ENCODE measurements around the gene ASPSCR1. TPM values are rescaled to one million over a fixed set of nuclear protein-coding genes. Genes with fewer than 3 reads are reported as not detected.
"Not testable (repeated sequence)": the region's sequence is repeated elsewhere in the genome, so short reads cannot be mapped to it uniquely, and the experiment has no call there.

ASPSCR1 gene
- total and polyA plus RNA-seq, 4 donors, result 15.0 to 108 (median 30.4) TPM

DNA sequence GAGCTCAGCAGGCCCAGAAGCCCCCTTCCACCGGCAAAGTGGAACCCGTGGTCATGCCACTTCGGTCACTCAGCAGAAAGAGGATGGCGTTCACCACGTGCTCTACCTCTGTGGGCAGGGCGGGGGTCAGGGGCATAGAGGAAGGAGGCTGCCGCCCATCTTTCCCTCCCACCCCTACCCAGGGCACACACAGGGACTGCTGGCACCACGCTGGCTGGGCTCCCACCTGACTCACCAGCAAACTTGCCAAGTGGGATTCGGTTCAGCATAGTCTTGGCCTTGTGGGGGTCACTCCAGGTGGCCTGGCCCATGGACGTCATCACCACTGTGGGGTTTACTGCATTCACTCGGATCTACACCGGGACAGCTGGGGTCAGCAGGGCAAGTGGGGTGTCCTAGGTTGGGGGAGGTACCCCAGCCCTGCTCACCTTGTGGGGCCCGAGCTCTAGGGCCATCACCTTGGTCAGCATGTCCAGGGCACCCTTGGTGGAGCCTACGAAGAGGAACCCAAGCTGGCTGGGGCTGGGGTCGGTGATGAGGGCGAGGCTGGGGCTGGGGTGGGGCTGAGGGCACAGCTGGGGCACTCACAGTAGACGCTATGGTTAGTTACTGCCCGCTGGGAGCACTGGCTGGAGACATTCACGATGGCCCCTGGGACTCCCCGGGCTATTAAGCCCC lies 58.7 kb downstream of the ASPSCR1 start:
- Histone ChIP-seq H3K4me3 (ENCODE audit: low read length in 2 of 2) (no peak overlapping the region), H3K4me1 (ENCODE audit: control insufficient read depth in 1 of 2, insufficient read depth in 2 of 2, low read length in 2 of 2) (no peaks in the 10 kb centered on the region), H3K36me3 (ENCODE audit: control insufficient read depth in 1 of 2, insufficient read depth in 2 of 2, low read length in 1 of 2) (no peaks in the 10 kb centered on the region), H3K9me3 (ENCODE audit: control insufficient read depth, low read length) (no peaks in the 10 kb centered on the region), H3K27ac (ENCODE audit: low read depth in 1 of 2, low read length in 2 of 2) (no peak overlapping the region), H3K27me3 (ENCODE audit: control insufficient read depth in 1 of 2, insufficient read depth in 2 of 2, low read length in 1 of 2) (no peaks in the 10 kb centered on the region)
- intact Hi-C loops (cut with DNase I), result loop anchor here (5.0 to 10.0 kb wide), 2 partner anchors 61 to 289 kb away; partner anchors contain the start of gene FASN (in 1 of the 2)
- DNase-seq (no peak), ATAC-seq (ENCODE audit: low FRiP score) (no peak)
- WGBS, 2 donors, result 84% methylated on average over 20 of the region's 20 CpGs

DNA sequence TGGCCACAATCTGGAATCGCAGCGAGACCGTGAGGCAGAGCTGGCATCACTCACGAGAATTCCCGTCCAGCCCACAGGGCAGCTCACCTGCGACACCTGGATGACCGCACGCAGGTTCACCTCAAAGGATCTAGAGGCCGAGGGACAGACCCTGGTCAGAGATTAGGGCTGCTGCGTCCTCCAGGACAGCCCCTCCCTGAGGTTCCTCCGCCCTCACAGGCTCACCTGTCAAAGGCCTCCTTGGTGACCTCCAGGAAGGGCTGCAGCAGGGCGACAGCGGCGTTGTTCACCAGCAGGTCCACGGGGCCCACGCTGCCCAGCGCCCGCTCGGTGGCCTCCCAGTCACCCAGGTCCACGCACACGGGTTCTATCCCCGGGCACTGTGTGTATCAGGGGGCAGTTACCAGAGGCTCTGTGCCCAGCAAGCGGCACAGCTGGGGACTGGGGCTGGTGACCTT lies 59.2 kb downstream of the ASPSCR1 start:
- ATAC-seq (ENCODE audit: low FRiP score), result peak; percentile 0

DNA sequence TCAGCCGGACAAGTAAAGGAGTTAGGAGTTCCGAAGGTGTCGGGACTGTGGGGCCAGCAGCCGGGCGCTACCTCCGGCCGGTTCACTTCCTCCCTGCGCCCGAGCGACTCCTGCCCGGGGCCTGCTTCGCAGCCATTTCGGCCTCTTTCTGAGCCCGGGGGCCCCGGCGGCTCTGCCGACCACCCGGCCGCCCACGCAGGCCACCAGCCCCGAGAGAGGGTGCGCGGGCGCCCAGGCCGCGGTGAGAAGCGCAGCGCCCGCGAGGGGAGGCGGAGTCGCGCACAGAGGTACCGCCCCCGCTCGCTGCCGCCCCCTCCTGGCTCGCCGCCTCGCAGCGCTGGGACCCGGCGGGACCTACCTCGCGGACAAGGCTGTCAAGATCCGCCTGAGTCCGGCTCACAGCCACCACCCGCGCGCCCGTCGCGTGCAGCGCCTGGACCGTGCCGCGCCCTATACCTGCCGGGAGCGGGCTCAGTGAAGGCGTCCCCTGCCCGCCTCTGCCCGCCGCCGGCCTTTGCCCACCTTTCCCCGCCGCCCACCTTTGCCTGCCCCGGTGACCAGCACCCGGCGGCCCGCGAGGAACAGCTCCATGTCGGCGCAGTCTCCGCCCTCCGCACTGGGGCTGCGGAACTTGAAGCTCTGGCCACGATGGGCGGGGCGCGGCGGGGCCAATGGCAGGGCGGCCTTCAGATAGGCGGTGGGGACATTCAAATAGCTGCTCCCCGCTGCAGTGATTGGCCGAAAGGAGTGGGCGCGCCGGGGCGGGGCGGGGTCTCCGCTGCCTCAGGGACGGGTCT lies 59.9 kb downstream of the ASPSCR1 start, which contains the start of gene DCXR:
Gene DCXR (minus strand): TSS at position 606 of the 797 bp plus-strand sequence. CDS start 15 bp downstream, at position 591.
- Histone ChIP-seq H3K36me3 (ENCODE audit: control insufficient read depth in 1 of 2, insufficient read depth in 2 of 2, low read length in 1 of 2) (no peaks in the 10 kb centered on the region), H3K4me3 (ENCODE audit: low read length in 2 of 2) (peak within 1 kb of the TSS; percentile 15 to 22), H3K27ac (ENCODE audit: low read depth in 1 of 2, low read length in 2 of 2) (peak within 1 kb of the TSS; percentile 20 to 85), H3K27me3 (ENCODE audit: control insufficient read depth in 1 of 2, insufficient read depth in 2 of 2, low read length in 1 of 2) (no peaks in the 10 kb centered on the region), H3K9me3 (ENCODE audit: control insufficient read depth, low read length) (no peaks in the 10 kb centered on the region), H3K4me1 (ENCODE audit: control insufficient read depth in 1 of 2, insufficient read depth in 2 of 2, low read length in 2 of 2) (no peaks in the 10 kb centered on the region)
- intact Hi-C loops (cut with DNase I), result loop anchor here (5.0 to 10.0 kb wide), 2 partner anchors 60 to 288 kb away; partner anchors contain the start of gene FASN (in 1 of the 2)
- 0 to 1% methylated on average over 67 to 92 of the region's 92 CpGs for WGBS, 2 donors
- ATAC-seq (ENCODE audit: low FRiP score) (peak; percentile 97), DNase-seq (peak; percentile 98 to 99)

More for the DNA sequence above, 59.2 kb downstream of the ASPSCR1 start:
- Histone ChIP-seq H3K4me1 (ENCODE audit: control insufficient read depth in 1 of 2, insufficient read depth in 2 of 2, low read length in 2 of 2) (no peaks in the 10 kb centered on the region), H3K9me3 (ENCODE audit: control insufficient read depth, low read length) (no peaks in the 10 kb centered on the region), H3K36me3 (ENCODE audit: control insufficient read depth in 1 of 2, insufficient read depth in 2 of 2, low read length in 1 of 2) (no peaks in the 10 kb centered on the region), H3K27ac (ENCODE audit: low read depth in 1 of 2, low read length in 2 of 2) (peak overlapping the region; percentile 20 to 42), H3K4me3 (ENCODE audit: low read length in 2 of 2) (peak overlapping the region; percentile 15 to 22), H3K27me3 (ENCODE audit: control insufficient read depth in 1 of 2, insufficient read depth in 2 of 2, low read length in 1 of 2) (no peaks in the 10 kb centered on the region)
- DNase-seq, result no peak
- intact Hi-C loops (cut with DNase I), result loop anchor here (5.0 to 10.0 kb wide), 2 partner anchors 61 to 288 kb away; partner anchors contain the start of gene FASN (in 1 of the 2)
- WGBS, 2 donors, result 47 to 49% methylated on average over 23 of the region's 23 CpGs

GRCh38 chr17:82037889-82038195 lies 60.4 kb downstream of the ASPSCR1 start:
- intact Hi-C loops (cut with DNase I), result loop anchor here (5.0 to 10.0 kb wide), 2 partner anchors 59 to 287 kb away; partner anchors contain the start of gene FASN (in 1 of the 2)
- H3K9me3 ChIP-seq (ENCODE audit: control insufficient read depth, low read length), result no peaks in the 10 kb centered on the region

GRCh38 chr17:82038796-82039409 lies 61.5 kb downstream of the ASPSCR1 start:
- not testable (repeated sequence) for DNase-seq; H3K27ac ChIP-seq (ENCODE audit: low read depth in 1 of 2, low read length in 2 of 2); H3K4me3 ChIP-seq (ENCODE audit: low read length in 2 of 2); H3K27me3 ChIP-seq (ENCODE audit: control insufficient read depth in 1 of 2, insufficient read depth in 2 of 2, low read length in 1 of 2); H3K9me3 ChIP-seq (ENCODE audit: control insufficient read depth, low read length); ATAC-seq (ENCODE audit: low FRiP score); H3K36me3 ChIP-seq (ENCODE audit: control insufficient read depth in 1 of 2, insufficient read depth in 2 of 2, low read length in 1 of 2); H3K4me1 ChIP-seq (ENCODE audit: control insufficient read depth in 1 of 2, insufficient read depth in 2 of 2, low read length in 2 of 2)
- WGBS, 2 donors, result 91 to 92% methylated on average over 16 of the region's 16 CpGs
- intact Hi-C loops (cut with DNase I), result loop anchor here (5.0 to 10.0 kb wide), 2 partner anchors 58 to 286 kb away; partner anchors contain the start of gene FASN (in 1 of the 2)

More at GRCh38 chr17:82037889-82038195, 60.4 kb downstream of the ASPSCR1 start:
- Histone ChIP-seq H3K27me3 (ENCODE audit: control insufficient read depth in 1 of 2, insufficient read depth in 2 of 2, low read length in 1 of 2) (no peaks in the 10 kb centered on the region), H3K4me1 (ENCODE audit: control insufficient read depth in 1 of 2, insufficient read depth in 2 of 2, low read length in 2 of 2) (no peaks in the 10 kb centered on the region), H3K27ac (ENCODE audit: low read depth in 1 of 2, low read length in 2 of 2) (peak overlapping the region in 1 of 2 donors; percentile 50), H3K36me3 (ENCODE audit: control insufficient read depth in 1 of 2, insufficient read depth in 2 of 2, low read length in 1 of 2) (no peaks in the 10 kb centered on the region), H3K4me3 (ENCODE audit: low read length in 2 of 2) (peak overlapping the region; percentile 3 to 9)
- DNase-seq, result no peak
- no peak for ATAC-seq (ENCODE audit: low FRiP score)
- 6% methylated on average over 10 of the region's 10 CpGs for WGBS, 2 donors

- Histone ChIP-seq H3K4me3 (ENCODE audit: low read length in 2 of 2) (no peak overlapping the region), H3K36me3 (ENCODE audit: control insufficient read depth in 1 of 2, insufficient read depth in 2 of 2, low read length in 1 of 2) (no peaks in the 10 kb centered on the region), H3K9me3 (ENCODE audit: control insufficient read depth, low read length) (no peaks in the 10 kb centered on the region), H3K27ac (ENCODE audit: low read depth in 1 of 2, low read length in 2 of 2) (no peak overlapping the region), H3K4me1 (ENCODE audit: control insufficient read depth in 1 of 2, insufficient read depth in 2 of 2, low read length in 2 of 2) (no peaks in the 10 kb centered on the region), H3K27me3 (ENCODE audit: control insufficient read depth in 1 of 2, insufficient read depth in 2 of 2, low read length in 1 of 2) (no peaks in the 10 kb centered on the region)
- intact Hi-C loops (cut with DNase I), result loop anchor here (5.0 to 10.0 kb wide), 2 partner anchors 58 to 285 kb away; partner anchors contain the start of gene FASN (in 1 of the 2)
- 91 to 95% methylated on average over 8 of the region's 8 CpGs for WGBS, 2 donors
- DNase-seq, result no peak
- no peak for ATAC-seq (ENCODE audit: low FRiP score)
These were observed 62.4 kb downstream of the ASPSCR1 start for GRCh38 chr17:82039695-82040299.

DNA sequence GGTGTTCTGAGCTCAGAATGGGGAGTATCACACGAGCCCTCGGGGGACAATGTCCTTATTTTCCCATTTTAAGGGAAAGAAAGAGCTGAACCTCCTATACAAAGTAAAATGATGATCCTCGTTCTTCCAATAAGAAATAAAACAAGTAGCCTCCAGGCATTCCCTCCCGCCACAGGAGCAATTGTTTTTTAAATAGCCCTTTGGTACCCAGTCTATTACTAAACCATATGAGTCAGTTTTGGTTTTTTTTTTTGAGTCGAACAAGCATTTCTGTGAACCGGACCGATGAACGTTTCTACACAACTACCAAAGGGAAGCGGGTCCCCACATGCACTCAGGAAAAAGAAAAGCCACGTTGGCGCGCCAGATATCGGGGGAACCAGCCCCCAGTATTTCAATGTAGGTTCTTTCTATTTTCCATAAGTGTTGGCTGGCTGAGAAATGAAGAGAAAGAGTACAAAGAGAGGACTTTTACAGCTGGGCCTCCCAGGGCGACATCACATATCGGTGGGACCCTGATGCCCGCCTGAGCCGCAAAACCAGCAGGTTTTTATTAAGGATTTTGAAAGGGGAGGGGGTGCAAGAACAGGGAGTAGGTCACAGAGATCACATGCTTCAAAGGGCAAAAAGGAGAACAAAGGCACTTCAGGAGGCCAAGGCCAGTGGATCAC lies 63.9 kb downstream of the ASPSCR1 start:
- no peaks in the 10 kb centered on the region for H3K4me1 ChIP-seq (ENCODE audit: control insufficient read depth in 1 of 2, insufficient read depth in 2 of 2, low read length in 2 of 2)
- no peaks in the 10 kb centered on the region for H3K27me3 ChIP-seq (ENCODE audit: control insufficient read depth in 1 of 2, insufficient read depth in 2 of 2, low read length in 1 of 2)
- H3K36me3 ChIP-seq (ENCODE audit: control insufficient read depth in 1 of 2, insufficient read depth in 2 of 2, low read length in 1 of 2), result no peaks in the 10 kb centered on the region
- H3K4me3 ChIP-seq (ENCODE audit: low read length in 2 of 2), result no peak overlapping the region
- ATAC-seq (ENCODE audit: low FRiP score) (no peak), DNase-seq (no peak)
- no peaks in the 10 kb centered on the region for H3K9me3 ChIP-seq (ENCODE audit: control insufficient read depth, low read length)
- 84 to 88% methylated on average over 17 of the region's 17 CpGs for WGBS, 2 donors
- no peak overlapping the region for H3K27ac ChIP-seq (ENCODE audit: low read depth in 1 of 2, low read length in 2 of 2)
- intact Hi-C loops (cut with DNase I), result no loop called here

All from aorta (tissue), 5 donors.